ENCODE data around the gene MFN2.
"Not testable (repeated sequence)": the region's sequence is repeated elsewhere in the genome, so short reads cannot be mapped to it uniquely, and the experiment has no call there.

Gene MFN2

DNA sequence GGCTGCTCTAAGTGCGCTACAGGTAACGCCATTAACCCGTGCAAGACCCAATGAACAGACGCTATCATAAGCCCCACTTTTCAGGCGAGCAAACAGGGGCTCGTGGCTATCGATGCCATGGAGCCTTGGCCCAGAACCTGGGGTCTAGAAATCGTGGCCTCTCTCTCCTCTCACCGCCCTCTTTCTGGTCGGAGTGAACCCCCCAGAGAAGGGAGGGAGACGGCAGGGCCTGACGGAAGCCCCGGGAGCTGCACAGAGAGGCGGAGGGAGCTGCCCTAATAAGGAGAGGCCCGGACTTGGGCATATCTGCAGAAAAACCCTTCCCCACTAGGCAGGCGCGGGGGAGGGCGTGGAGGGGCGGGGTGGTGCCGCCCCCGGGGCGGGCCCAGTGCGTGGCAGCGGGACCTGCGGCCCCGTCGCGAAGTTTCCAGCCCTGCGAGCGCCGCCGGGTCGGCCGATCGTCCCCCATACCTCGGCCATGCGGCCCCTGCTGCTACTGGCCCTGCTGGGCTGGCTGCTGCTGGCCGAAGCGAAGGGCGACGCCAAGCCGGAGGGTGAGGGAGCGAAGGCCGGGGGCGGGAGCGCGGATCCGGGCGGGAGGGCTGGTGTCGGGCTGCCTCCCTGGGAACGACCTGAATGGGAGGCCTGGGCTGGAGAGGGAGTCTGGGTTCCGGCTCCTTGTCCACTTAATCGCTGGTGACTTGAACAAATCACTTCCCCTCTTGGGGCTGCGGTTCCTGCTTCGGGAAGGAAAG is 45.8 kb upstream of the MFN2 start, which contains the start of gene PLOD1:
Gene PLOD1, plus strand, starts transcription at position 416 of the 755 bp plus-strand sequence. Its CDS starts 63 bp downstream, at position 479.
- Histone ChIP-seq H3K4me3 (ENCODE audit: low read length) (peak within 1 kb of the TSS; percentile 78), H3K27me3 (replicated peaks; ENCODE audit: insufficient read depth, low read length) (no peaks in the 10 kb centered on the region), H3K9ac (ENCODE audit: low read length) (peak within 1 kb of the TSS; percentile 67), H4K20me1 (ENCODE audit: insufficient read depth, low read length) (no peaks in the 10 kb centered on the region), H3K9me2 (replicated peaks; ENCODE audit: insufficient read depth, low read length) (no peaks in the 10 kb centered on the region), H3F3A (ENCODE audit: insufficient read depth, low read length) (no peaks in the 10 kb centered on the region), H3K9me3 (replicated peaks; ENCODE audit: insufficient read depth, low read length) (no peaks in the 10 kb centered on the region), H3K79me2 (ENCODE audit: low read length) (peaks cover 7% of the 10 kb centered on the region), H2AFZ (ENCODE audit: low read length) (peak within 1 kb of the TSS; percentile 95), H3K4me1 (ENCODE audit: low read length) (peaks cover 10% of the 10 kb centered on the region), H3K36me3 (replicated peaks; ENCODE audit: insufficient read depth, low read length) (no peaks in the 10 kb centered on the region), H3K27ac (ENCODE audit: low read length) (no peak within 1 kb of the TSS), H3K4me2 (ENCODE audit: low read depth, low read length) (peak within 1 kb of the TSS; percentile 97)
- TF ChIP-seq, protein P1, sequence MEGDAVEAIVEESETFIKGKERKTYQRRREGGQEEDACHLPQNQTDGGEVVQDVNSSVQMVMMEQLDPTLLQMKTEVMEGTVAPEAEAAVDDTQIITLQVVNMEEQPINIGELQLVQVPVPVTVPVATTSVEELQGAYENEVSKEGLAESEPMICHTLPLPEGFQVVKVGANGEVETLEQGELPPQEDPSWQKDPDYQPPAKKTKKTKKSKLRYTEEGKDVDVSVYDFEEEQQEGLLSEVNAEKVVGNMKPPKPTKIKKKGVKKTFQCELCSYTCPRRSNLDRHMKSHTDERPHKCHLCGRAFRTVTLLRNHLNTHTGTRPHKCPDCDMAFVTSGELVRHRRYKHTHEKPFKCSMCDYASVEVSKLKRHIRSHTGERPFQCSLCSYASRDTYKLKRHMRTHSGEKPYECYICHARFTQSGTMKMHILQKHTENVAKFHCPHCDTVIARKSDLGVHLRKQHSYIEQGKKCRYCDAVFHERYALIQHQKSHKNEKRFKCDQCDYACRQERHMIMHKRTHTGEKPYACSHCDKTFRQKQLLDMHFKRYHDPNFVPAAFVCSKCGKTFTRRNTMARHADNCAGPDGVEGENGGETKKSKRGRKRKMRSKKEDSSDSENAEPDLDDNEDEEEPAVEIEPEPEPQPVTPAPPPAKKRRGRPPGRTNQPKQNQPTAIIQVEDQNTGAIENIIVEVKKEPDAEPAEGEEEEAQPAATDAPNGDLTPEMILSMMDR (IDR thresholded peaks at IDR 0.05; ENCODE audit: low read length), result no peak
- no peak for TF ChIP-seq EZH2 (optimal IDR thresholded peaks at IDR 0.05; ENCODE audit: low read depth, low read length)
- no peak for TF ChIP-seq EZH2phosphoT487 (IDR thresholded peaks at IDR 0.05; ENCODE audit: low read length)
- peak; percentile 81 for DNase-seq

DNA sequence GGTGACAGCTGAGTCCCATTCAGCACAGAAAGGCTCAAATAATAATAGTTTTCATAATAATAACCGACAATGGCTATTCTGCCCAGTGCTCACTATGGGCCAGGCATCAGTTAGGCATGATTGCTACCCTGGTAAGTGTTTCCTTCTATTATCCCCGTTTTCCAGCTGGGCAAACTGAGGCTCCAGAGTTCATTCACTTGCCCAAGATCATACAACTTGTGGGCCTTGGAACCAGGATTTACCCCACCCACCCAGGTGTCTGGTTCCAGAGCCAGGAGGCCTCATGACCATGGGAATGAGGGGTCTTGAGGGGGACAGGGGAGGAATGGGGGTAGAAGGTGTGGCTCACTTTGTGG is 45.2 kb upstream of the MFN2 start:
- Histone ChIP-seq H4K20me1 (ENCODE audit: insufficient read depth, low read length) (no peaks in the 10 kb centered on the region), H3K4me1 (ENCODE audit: low read length) (peaks cover 6% of the 10 kb centered on the region), H3K27me3 (replicated peaks; ENCODE audit: insufficient read depth, low read length) (no peaks in the 10 kb centered on the region), H3K4me2 (ENCODE audit: low read depth, low read length) (peak overlapping the region; percentile 97), H3K9me2 (replicated peaks; ENCODE audit: insufficient read depth, low read length) (no peaks in the 10 kb centered on the region), H3K27ac (ENCODE audit: low read length) (no peak overlapping the region), H3K36me3 (replicated peaks; ENCODE audit: insufficient read depth, low read length) (no peaks in the 10 kb centered on the region), H3K79me2 (ENCODE audit: low read length) (peaks cover 7% of the 10 kb centered on the region), H3K9ac (ENCODE audit: low read length) (peak overlapping the region; percentile 67; the same call in 1 of the 2 replicates), H3K4me3 (ENCODE audit: low read length) (peak overlapping the region; percentile 78), H3K9me3 (replicated peaks; ENCODE audit: insufficient read depth, low read length) (no peaks in the 10 kb centered on the region), H3F3A (ENCODE audit: insufficient read depth, low read length) (no peaks in the 10 kb centered on the region), H2AFZ (ENCODE audit: low read length) (peak overlapping the region; percentile 95)
- TF ChIP-seq EZH2 (optimal IDR thresholded peaks at IDR 0.05; ENCODE audit: low read depth, low read length) (no peak), EZH2phosphoT487 (IDR thresholded peaks at IDR 0.05; ENCODE audit: low read length) (no peak)
- TF ChIP-seq, protein P1 (IDR thresholded peaks at IDR 0.05; ENCODE audit: low read length), result no peak
- DNase-seq, result no peak

DNA sequence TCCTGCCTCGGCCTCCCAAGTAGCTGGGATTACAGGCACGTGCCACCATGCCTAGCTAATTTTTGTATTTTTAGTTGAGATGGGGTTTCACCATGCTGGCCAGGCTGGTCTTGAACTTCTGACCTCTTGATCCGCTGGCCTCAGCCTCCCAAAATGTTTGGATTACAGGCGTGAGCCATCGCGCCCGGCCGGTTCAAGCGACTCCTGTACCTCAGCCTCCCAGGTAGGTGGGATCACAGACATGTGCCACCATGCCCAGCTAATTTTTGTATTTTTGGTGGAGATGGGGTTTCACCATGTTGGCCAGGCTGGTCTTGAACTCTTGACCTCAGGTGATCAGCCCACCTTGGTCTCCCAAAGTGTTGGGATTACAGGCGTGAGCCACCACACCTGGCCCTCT is 44.5 kb upstream of the MFN2 start:
- not testable (repeated sequence) for H3K79me2 ChIP-seq (ENCODE audit: low read length); H3K4me2 ChIP-seq (ENCODE audit: low read depth, low read length); H4K20me1 ChIP-seq (ENCODE audit: insufficient read depth, low read length); DNase-seq; H3K27ac ChIP-seq (ENCODE audit: low read length); H3K9ac ChIP-seq (ENCODE audit: low read length); H3K9me3 ChIP-seq (replicated peaks; ENCODE audit: insufficient read depth, low read length); H2AFZ ChIP-seq (ENCODE audit: low read length); H3F3A ChIP-seq (ENCODE audit: insufficient read depth, low read length); H3K27me3 ChIP-seq (replicated peaks; ENCODE audit: insufficient read depth, low read length); H3K36me3 ChIP-seq (replicated peaks; ENCODE audit: insufficient read depth, low read length); H3K9me2 ChIP-seq (replicated peaks; ENCODE audit: insufficient read depth, low read length); H3K4me1 ChIP-seq (ENCODE audit: low read length); H3K4me3 ChIP-seq (ENCODE audit: low read length)
